K562 (cell line): Measurements from ENCODE around the gene SLC3A2. TPM values are rescaled to one million over a fixed set of nuclear protein-coding genes. Genes with fewer than 3 reads are reported as not detected.

ENCODE experiments used
- ATAC-seq: fragments of 200-7000 bp; cut with Tn5 transposase; 3 replicates; pipeline ENCODE4 v1.9.1; 2020; ENCODE audit warnings: moderate library complexity
- BruUV-seq: library from RNA; stranded (reverse); fragments of 400-500 nt; replicated peaks from 2 replicates; lab custom pipeline; 2021; lab: Mats Ljungman, UMichigan
- CTCF ChIA-PET: fragments of 300-600 bp; formaldehyde crosslinking; extraction: SDS; loops from one replicate; lab custom pipeline; 2021; ENCODE audit warnings: low intra/inter-chr PET ratio; lab: Yijun Ruan, JAX
- POLR2A ChIA-PET: fragments of 300-600, 350-650 bp; sonication (Branson Sonifier 250); formaldehyde crosslinking; extraction: SDS; loops from one replicate; lab custom pipeline; 2021; ENCODE audit warnings: antibody characterized with exemption, inconsistent platforms; lab: Yijun Ruan, JAX
- DNase-seq, 4 experiments: peaks; one replicate each; pipeline versions ENCODE4 v3.0.0 to v3.0.0-alpha.2; 2011 to 2018; ENCODE audit warnings: low spot score in 3 of 4, mixed read lengths in 3 of 4; ENCODE audit errors: extremely low read depth in 1 of 4
- FAIRE-seq: peaks from 2 replicates; lab custom pipeline; 2011; peaks lifted over from hg19 to GRCh38; lab: Jason Lieb, UNC
- H2AFZ ChIP-seq: 2 replicates; pipeline ENCODE4 v1.6.0; 2011; ENCODE audit warnings: low read depth, low read length, control low read depth, inconsistent platforms
- H3K27ac ChIP-seq: fragments of 200-600 bp; 3 replicates; pipeline ENCODE4 v1.8.0; 2011; ENCODE audit warnings: low read depth, mild to moderate bottlenecking, control low read depth, inconsistent platforms, low read length, moderate library complexity, mixed read lengths; ENCODE audit errors: extremely low read depth
- H3K27me3 ChIP-seq, 2 experiments: fragments of 300-600 bp in 1 of 2; 2 replicates in 1 of 2; 3 replicates in 1 of 2; pipeline versions ENCODE4 v1.6.0 to v1.8.0; 2011; ENCODE audit warnings: inconsistent platforms in 2 of 2, low read length in 2 of 2, mild to moderate bottlenecking in 1 of 2, mixed read lengths in 1 of 2, moderate library complexity in 1 of 2; ENCODE audit not compliant: control insufficient read depth in 2 of 2, insufficient read depth in 2 of 2
- H3K36me3 ChIP-seq: fragments of 300-600 bp; 3 replicates; pipeline ENCODE4 v1.8.0; 2011; ENCODE audit warnings: mild to moderate bottlenecking, low read length, inconsistent platforms; ENCODE audit not compliant: control insufficient read depth, insufficient read depth
- H3K4me1 ChIP-seq, 2 experiments: fragments of 200-600 bp in 1 of 2; replicated peaks in 1 of 2; 2 replicates in 1 of 2; 3 replicates in 1 of 2; pipeline versions ENCODE4 v1.5.1 to v1.8.0; 2011; ENCODE audit warnings: inconsistent platforms in 2 of 2, low read length in 2 of 2, mild to moderate bottlenecking in 1 of 2, mixed read lengths in 1 of 2, moderate library complexity in 1 of 2; ENCODE audit not compliant: control insufficient read depth in 2 of 2, insufficient read depth in 2 of 2
- H3K4me2 ChIP-seq: 2 replicates; pipeline ENCODE4 v1.6.1; 2011; ENCODE audit warnings: low read length, control low read depth, inconsistent platforms, mixed read lengths; ENCODE audit not compliant: insufficient read depth
- H3K4me3 ChIP-seq: fragments of 200-600 bp; sonication (generic), shearing (Covaris generic); 2 replicates; pipeline ENCODE4 v1.5.1; 2016; ENCODE audit warnings: control low read depth, inconsistent platforms
- H3K79me2 ChIP-seq: fragments of 200-600 bp; 3 replicates; pipeline ENCODE4 v1.8.0; 2011; ENCODE audit warnings: low read length, inconsistent platforms; ENCODE audit not compliant: control insufficient read depth, insufficient read depth
- H3K9ac ChIP-seq, 2 experiments: 2 replicates each; pipeline versions ENCODE4 v1.6.0 to v1.6.1; 2011; ENCODE audit warnings: low read depth in 2 of 2, low read length in 2 of 2, control low read depth in 1 of 2, inconsistent platforms in 1 of 2, mild to moderate bottlenecking in 1 of 2, mixed read lengths in 1 of 2; ENCODE audit not compliant: insufficient read depth in 1 of 2
- H3K9me1 ChIP-seq: one replicate; pipeline ENCODE4 v1.6.0; 2011; ENCODE audit warnings: inconsistent platforms, mild to moderate bottlenecking, low read length, moderate library complexity; ENCODE audit not compliant: control insufficient read depth, insufficient read depth
- H3K9me3 ChIP-seq: replicated peaks from 2 replicates; pipeline ENCODE4 v1.5.1; 2011; ENCODE audit warnings: low read depth, low read length, inconsistent platforms; ENCODE audit not compliant: control insufficient read depth, insufficient read depth
- H4K20me1 ChIP-seq: replicated peaks from 2 replicates; pipeline ENCODE4 v1.6.1; 2011; ENCODE audit warnings: low read length, inconsistent platforms, mixed read lengths; ENCODE audit not compliant: control insufficient read depth, insufficient read depth
- CBFA2T2 ChIP-seq: fragments of 450-650 bp; conservative IDR thresholded peaks from 2 replicates; pipeline ENCODE4 v1.6.1; 2017; ENCODE audit warnings: mild to moderate bottlenecking
- DMBX1 ChIP-seq: fragments of 250-450 bp; sonication (Bioruptor Pico); IDR thresholded peaks from 2 replicates; pipeline ENCODE4 v1.8.0; 2022; ENCODE audit warnings: inconsistent platforms, mild to moderate bottlenecking, moderate library complexity, borderline replicate concordance
- FOSL1 ChIP-seq: fragments of 200-800 bp; sonication (Bioruptor generic); conservative IDR thresholded peaks from 2 replicates; pipeline ENCODE4 v1.6.1; 2016; ENCODE audit warnings: missing genetic modification characterization, missing compliant biosample characterization
- KLF10 ChIP-seq: fragments of 250-450 bp; sonication (Bioruptor Pico); IDR thresholded peaks from 2 replicates; pipeline ENCODE4 v1.6.1; 2021; ENCODE audit warnings: matching md5 sums
- MLLT1 ChIP-seq, 2 experiments: fragments of 450-650 bp; IDR thresholded peaks; 2 replicates each; pipeline ENCODE4 v1.6.1; 2016
- MLX ChIP-seq, 2 experiments: fragments of 450-650 bp in 1 of 2; sonication (generic) in 1 of 2; formaldehyde crosslinking; conservative IDR thresholded peaks; 2 replicates each; pipeline versions ENCODE4 v1.4.0 to v1.8.1; 2020 to 2022; ENCODE audit warnings: mild to moderate bottlenecking in 1 of 2, missing genetic modification reagents in 1 of 2
- PURB ChIP-seq: sonication (generic); formaldehyde crosslinking; IDR thresholded peaks from 2 replicates; pipeline ENCODE4 v1.9.0; 2021; ENCODE audit warnings: low read depth, mild to moderate bottlenecking, missing genetic modification reagents
- RNF2 ChIP-seq: sonication (generic); IDR thresholded peaks from 2 replicates; pipeline ENCODE4 v1.6.1; 2016
- RUNX1 ChIP-seq: sonication (generic); IDR thresholded peaks from 2 replicates; pipeline ENCODE4 v1.6.1; 2016; ENCODE audit warnings: antibody characterized with exemption, low read depth
- SLC30A9 ChIP-seq: fragments of 250-450 bp; sonication (Bioruptor Pico); IDR thresholded peaks from 2 replicates; pipeline ENCODE4 v1.8.0; 2022; ENCODE audit warnings: mild to moderate bottlenecking, moderate library complexity
- STAT5A ChIP-seq: IDR thresholded peaks from 2 replicates; pipeline ENCODE4 v1.6.1; 2012; ENCODE audit warnings: low read length, inconsistent platforms, borderline replicate concordance
- TCF3 ChIP-seq: sonication (generic); formaldehyde crosslinking; IDR thresholded peaks from 2 replicates; pipeline ENCODE4 v1.4.0; 2020; ENCODE audit warnings: mild to moderate bottlenecking, missing genetic modification reagents
- ZNF512 ChIP-seq: IDR thresholded peaks from 2 replicates; pipeline ENCODE4 v1.6.1; 2016; ENCODE audit warnings: missing genetic modification characterization, missing compliant biosample characterization
- ZNF583 ChIP-seq: fragments of 250-450 bp; sonication (Bioruptor Pico); IDR thresholded peaks from 2 replicates; pipeline ENCODE4 v1.4.0; 2020
- WGBS: fragments of 100-300 bp; shearing (Covaris generic); methylation state at CpG from one replicate; pipeline ENCODE4 v1.1.6; 2016; ENCODE audit warnings: low coverage, mixed read lengths; ENCODE audit not compliant: insufficient coverage; ENCODE audit errors: missing lambda C conversion rate; 5-methylcytosine and 5-hydroxymethylcytosine counted together
- in situ Hi-C: fragments of 300-500 bp; cut with MboI; formaldehyde crosslinking; loops from 4 replicates; pipeline ENCODE4 v1.15.0; 2018; ENCODE audit warnings: inconsistent platforms, mixed read lengths
- intact Hi-C: fragments of 100-400 bp; cut with micrococcal nuclease; formaldehyde crosslinking; loops from 2 replicates; pipeline ENCODE4 v1.14.2; 2022
- polyA plus RNA-seq, 8 experiments: library from polyadenylated mRNA; depleted of rRNA in 4 of 8; stranded (reverse) in 5 of 8; unstranded in 3 of 8; fragments of >200 nt; fragmentation: Nextera tagmentation in 2 of 8; fragmentation: Illumina TruSeq in 1 of 8; extraction: Ambion mirVana in 2 of 8; extraction: Trizol in 1 of 8; gene quantifications; 2 replicates each; pipeline versions ENCODE4 v1.2.1 to v1.2.3, GENCODE V29; 2011 to 2014; ENCODE audit warnings: inconsistent platforms in 1 of 8, missing spikeins in 1 of 8
- total RNA-seq, 7 experiments: library from RNA; depleted of rRNA in 6 of 7; stranded (reverse); fragments of >200 nt in 6 of 7; fragmentation: Illumina TruSeq in 2 of 7; extraction: Trizol in 2 of 7; gene quantifications; 2 replicates each; pipeline versions ENCODE4 v1.2.1 to v1.2.3, GENCODE V29; 2011 to 2021; ENCODE audit warnings: low replicate concordance in 1 of 7
- TF ChIP-seq, protein P1 (sequence below): fragments of 450-650 bp; conservative IDR thresholded peaks from 2 replicates; pipeline ENCODE4 v1.6.1; 2016; ENCODE audit warnings: missing genetic modification characterization, low read depth, mild to moderate bottlenecking, missing compliant biosample characterization, moderate library complexity
- TF ChIP-seq, protein P2 (sequence below): sonication (generic); formaldehyde crosslinking; IDR thresholded peaks from 2 replicates; pipeline ENCODE4 v1.8.0; 2022; ENCODE audit warnings: mild to moderate bottlenecking, missing genetic modification reagents

SLC3A2 gene
- total and polyA plus RNA-seq, 9 of the 15 experiments (the other 6 are each of a cell fraction or from before 2014, with no cell fraction given), result 20.0 to 296 (median 214) TPM

GRCh38 chr11:62832336-62833234 is 48.1 kb upstream of the SLC3A2 start, which contains the start of gene TEX54:
TEX54 (minus strand) TSS chr11:62832841.
- Histone ChIP-seq H3K27ac (peak within 1 kb of the TSS; percentile 98), H3K9me1 (no peaks in the 10 kb centered on the region), H3K79me2 (peaks cover 58% of the 10 kb centered on the region), H3K9ac (peak within 1 kb of the TSS; percentile 86 to 96), H3K27me3 (no peaks in the 10 kb centered on the region), H3K9me3 (no peaks in the 10 kb centered on the region), H4K20me1 (peaks cover 5% of the 10 kb centered on the region; the same call in 1 of the 2 replicates), H2AFZ (peak within 1 kb of the TSS; percentile 96), H3K4me3 (peak within 1 kb of the TSS; percentile 94), H3K4me2 (peak within 1 kb of the TSS; percentile 98), H3K4me1 (peaks cover 8 to 17% of the 10 kb centered on the region in 2 experiments; a peak in 4 of 5 replicates), H3K36me3 (peaks cover 63% of the 10 kb centered on the region)
- FAIRE-seq, result no peak
- intact Hi-C loops, result loop anchor here (2.0 kb wide), 1 partner anchor 46 kb away; the partner anchor contains the start of gene TMEM179B
- TSS peak; percentile 93 for BruUV-seq
- CTCF ChIA-PET, result no interaction called here
- WGBS, result 24% methylated on average over 40 of the region's 40 CpGs
- DNase-seq, result peak in 1 of 4 experiments; percentile 14
- in situ Hi-C loops, result no loop called here
- ATAC-seq, result peak; percentile 37
- POLR2A ChIA-PET, result interaction anchor here (0.5 to 4.4 kb wide), 20 partner anchors 8 to 158 kb away, joined by 3 to 97 read pairs (median 8); partner anchors contain the start of genes POLR2G, SLC3A2, WDR74 and ZBTB3
- TF ChIP-seq RUNX1 (no peak), TCF3 (0 out of 2 replicates have a peak, but pooled peaks have one; percentile 3), MLX (CRISPR knock-in tag; conservative IDR thresholded peaks at IDR 0.05) (no peak), ZNF512 (no peak), MLLT1 (IDR thresholded peaks at IDR 0.05) (0 out of 4 replicates have a peak, but pooled peaks of 1 of the 2 experiments have one; percentile 16), PURB (CRISPR knock-in tag) (no peak), STAT5A (no peak), KLF10 (CRISPR knock-in tag) (no peak), SLC30A9 (CRISPR knock-in tag) (no peak), RNF2 (no peak), DMBX1 (CRISPR knock-in tag) (no peak), FOSL1 (tag) (0 out of 2 replicates have a peak, but pooled peaks have one; percentile 12), CBFA2T2 (no peak), ZNF583 (CRISPR knock-in tag) (no peak)
- TF ChIP-seq, protein P1, sequence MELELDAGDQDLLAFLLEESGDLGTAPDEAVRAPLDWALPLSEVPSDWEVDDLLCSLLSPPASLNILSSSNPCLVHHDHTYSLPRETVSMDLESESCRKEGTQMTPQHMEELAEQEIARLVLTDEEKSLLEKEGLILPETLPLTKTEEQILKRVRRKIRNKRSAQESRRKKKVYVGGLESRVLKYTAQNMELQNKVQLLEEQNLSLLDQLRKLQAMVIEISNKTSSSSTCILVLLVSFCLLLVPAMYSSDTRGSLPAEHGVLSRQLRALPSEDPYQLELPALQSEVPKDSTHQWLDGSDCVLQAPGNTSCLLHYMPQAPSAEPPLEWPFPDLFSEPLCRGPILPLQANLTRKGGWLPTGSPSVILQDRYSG, result no peak
- TF ChIP-seq, protein P2, sequence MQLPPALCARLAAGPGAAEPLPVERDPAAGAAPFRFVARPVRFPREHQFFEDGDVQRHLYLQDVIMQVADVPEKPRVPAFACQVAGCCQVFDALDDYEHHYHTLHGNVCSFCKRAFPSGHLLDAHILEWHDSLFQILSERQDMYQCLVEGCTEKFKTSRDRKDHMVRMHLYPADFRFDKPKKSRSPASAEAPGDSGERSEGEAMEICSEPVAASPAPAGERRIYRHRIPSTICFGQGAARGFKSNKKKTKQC, result 0 out of 2 replicates have a peak, but pooled peaks have one; percentile 6
